K562 (cell line): ENCODE data around the gene DEF6. TPM values are rescaled to one million over a fixed set of nuclear protein-coding genes. Genes with fewer than 3 reads are reported as not detected.
A peak's percentile ranks its signal among the peaks of the same experiment; 100 is the strongest.

Source experiments
- FOXJ3 ChIP-seq: sonication (generic); formaldehyde crosslinking; IDR thresholded peaks from 2 replicates; pipeline ENCODE4 v1.4.0; 2020; ENCODE audit warnings: mild to moderate bottlenecking, missing genetic modification reagents
- ID3 ChIP-seq, 2 experiments: fragments of 250-450 bp in 1 of 2; fragments of 450-650 bp in 1 of 2; sonication (Bioruptor Pico) in 1 of 2; IDR thresholded peaks; 2 replicates each; pipeline versions ENCODE4 v1.6.1 to v1.8.0; 2016 to 2021; ENCODE audit warnings: mild to moderate bottlenecking in 2 of 2, moderate library complexity in 2 of 2, missing compliant biosample characterization in 1 of 2, missing genetic modification characterization in 1 of 2
- KAT7 ChIP-seq: sonication (generic); formaldehyde crosslinking; IDR thresholded peaks from 2 replicates; pipeline ENCODE4 v1.8.0; 2022; ENCODE audit warnings: missing genetic modification reagents, mild to moderate bottlenecking, borderline replicate concordance
- KLF6 ChIP-seq: fragments of 250-450 bp; sonication (Bioruptor Pico); IDR thresholded peaks from 2 replicates; pipeline ENCODE4 v1.4.0; 2020; ENCODE audit warnings: mild to moderate bottlenecking, moderate library complexity, borderline replicate concordance
- NFATC3 ChIP-seq: fragments of 450-650 bp; IDR thresholded peaks from 2 replicates; pipeline ENCODE4 v1.6.1; 2017; ENCODE audit warnings: mild to moderate bottlenecking
- NFYB ChIP-seq: IDR thresholded peaks from 2 replicates; pipeline ENCODE4 v1.6.1; 2011; ENCODE audit warnings: mild to moderate bottlenecking, moderate library complexity; ENCODE audit not compliant: insufficient read length; ENCODE audit errors: extremely low read depth
- PHF20 ChIP-seq: fragments of 450-650 bp; IDR thresholded peaks from 2 replicates; pipeline ENCODE4 v1.6.1; 2018; ENCODE audit not compliant: partially characterized antibody
- RAD51 ChIP-seq: fragments of 450-650 bp; IDR thresholded peaks from 2 replicates; pipeline ENCODE4 v1.7.1; 2016; ENCODE audit warnings: low read depth, mild to moderate bottlenecking, borderline replicate concordance
- RBM15 ChIP-seq: fragments of 200-400 bp; formaldehyde crosslinking; IDR thresholded peaks from 2 replicates; pipeline ENCODE4 v1.6.1; 2018; ENCODE audit warnings: mild to moderate bottlenecking, low read length, moderate library complexity; ENCODE audit not compliant: insufficient read depth
- RREB1 ChIP-seq: fragments of 250-450 bp; sonication (Bioruptor Pico); IDR thresholded peaks from 2 replicates; pipeline ENCODE4 v1.4.0; 2020
- THAP12 ChIP-seq: fragments of 250-450 bp; sonication (Bioruptor Pico); IDR thresholded peaks from 2 replicates; pipeline ENCODE4 v1.9.0; 2021; ENCODE audit warnings: mild to moderate bottlenecking, inconsistent platforms
- ZBTB12 ChIP-seq: fragments of 250-450 bp; sonication (Bioruptor Pico); IDR thresholded peaks from 2 replicates; pipeline ENCODE4 v1.4.0; 2020
- ZFP36 ChIP-seq: fragments of 150-350 bp; IDR thresholded peaks from 2 replicates; pipeline ENCODE4 v1.6.1; 2018; ENCODE audit warnings: low read length, low read depth; ENCODE audit not compliant: partially characterized antibody
- ZNF324 ChIP-seq: fragments of 250-450 bp; sonication (Bioruptor Pico); IDR thresholded peaks from 2 replicates; pipeline ENCODE4 v1.4.0; 2020; ENCODE audit warnings: mild to moderate bottlenecking
- ZNF395 ChIP-seq: fragments of 200-800 bp; sonication (Bioruptor generic); IDR thresholded peaks from 2 replicates; pipeline ENCODE4 v1.6.1; 2017; ENCODE audit warnings: missing genetic modification characterization, missing compliant biosample characterization
- polyA plus RNA-seq, 8 experiments: library from polyadenylated mRNA; depleted of rRNA in 4 of 8; stranded (reverse) in 5 of 8; unstranded in 3 of 8; fragments of >200 nt; fragmentation: Nextera tagmentation in 2 of 8; fragmentation: Illumina TruSeq in 1 of 8; extraction: Ambion mirVana in 2 of 8; extraction: Trizol in 1 of 8; gene quantifications; 2 replicates each; pipeline versions ENCODE4 v1.2.1 to v1.2.3, GENCODE V29; 2011 to 2014; ENCODE audit warnings: inconsistent platforms in 1 of 8, missing spikeins in 1 of 8
- total RNA-seq, 7 experiments: library from RNA; depleted of rRNA in 6 of 7; stranded (reverse); fragments of >200 nt in 6 of 7; fragmentation: Illumina TruSeq in 2 of 7; extraction: Trizol in 2 of 7; gene quantifications; 2 replicates each; pipeline versions ENCODE4 v1.2.1 to v1.2.3, GENCODE V29; 2011 to 2021; ENCODE audit warnings: low replicate concordance in 1 of 7

Gene DEF6
- total and polyA plus RNA-seq, 9 of the 15 experiments (the other 6 are each of a cell fraction or from before 2014, with no cell fraction given): 1.3 to 44.6 (median 22.7) TPM

- TF ChIP-seq FOXJ3 (CRISPR knock-in tag) (no peak), RAD51 (0 out of 2 replicates have a peak, but pooled peaks have one; percentile 37), ZNF324 (no peak), ZNF395 (CRISPR knock-in tag) (no peak; the same call in 1 of the 2 replicates), NFATC3 (no peak), KLF6 (CRISPR knock-in tag) (peak; percentile 54; the same call in 1 of the 2 replicates), THAP12 (CRISPR knock-in tag) (peak; percentile 94), RBM15 (no peak), ZFP36 (peak; percentile 20), ZBTB12 (CRISPR knock-in tag) (peak; percentile 93), ID3 (CRISPR knock-in tag; IDR thresholded peaks at IDR 0.05) (no peak), ID3 (tag; IDR thresholded peaks at IDR 0.05) (peak; percentile 65; the same call in 1 of the 2 replicates), NFYB (no peak), KAT7 (CRISPR knock-in tag) (peak; percentile 97), PHF20 (peak; percentile 59), RREB1 (CRISPR knock-in tag) (peak; percentile 96)
Measured at GRCh38 chr6:35259194-35259947, 38.2 kb upstream of the DEF6 start, which contains the start of gene ZNF76 (continued).
